ENCODE results near the gene ZNF526.
A peak's percentile ranks its signal among the peaks of the same experiment; 100 is the strongest.

Gene ZNF526

GRCh38 chr19:42191855-42192254 lies 28.3 kb upstream of the ZNF526 start (continued):
- TF ChIP-seq PRDM10 (tag by site-specific recombination; IDR thresholded peaks at IDR 0.05): peak; percentile 43; the same call in 1 of the 2 replicates
- TF ChIP-seq ZNF366 (tag by site-specific recombination; conservative IDR thresholded peaks at IDR 0.05): peak; percentile 93
- peak; percentile 70; the same call in 1 of the 2 replicates for TF ChIP-seq INSM2 (tag by site-specific recombination; IDR thresholded peaks at IDR 0.05)
- peak; percentile 33; the same call in 1 of the 2 replicates for TF ChIP-seq KLF8 (tag by site-specific recombination; IDR thresholded peaks at IDR 0.05)
- no peak for TF ChIP-seq AEBP2 (tag by site-specific recombination; IDR thresholded peaks at IDR 0.05; ENCODE audit: borderline replicate concordance)
- no peak for TF ChIP-seq ZNF404 (tag by site-specific recombination; IDR thresholded peaks at IDR 0.05)
- no peak for TF ChIP-seq PRDM6 (tag by site-specific recombination; IDR thresholded peaks at IDR 0.05)
- TF ChIP-seq SP7 (tag by site-specific recombination; IDR thresholded peaks at IDR 0.05): peak; percentile 63
- peak; percentile 74; the same call in 1 of the 2 replicates for TF ChIP-seq ZNF24 (tag by site-specific recombination; IDR thresholded peaks at IDR 0.05)
- peak; percentile 54; the same call in 1 of the 2 replicates for TF ChIP-seq ZNF660 (tag by site-specific recombination; IDR thresholded peaks at IDR 0.05)
- peak; percentile 68; the same call in 1 of the 2 replicates for TF ChIP-seq ZNF600 (tag by site-specific recombination; IDR thresholded peaks at IDR 0.05)
- peak; percentile 57 for TF ChIP-seq GLIS1 (tag by site-specific recombination; IDR thresholded peaks at IDR 0.05)
- TF ChIP-seq GLIS2 (tag by site-specific recombination; IDR thresholded peaks at IDR 0.05): peak; percentile 45; the same call in 1 of the 2 replicates
- TF ChIP-seq ZNF623 (tag by site-specific recombination; IDR thresholded peaks at IDR 0.05): no peak
- peak; percentile 47; the same call in 1 of the 2 replicates for TF ChIP-seq ZBTB21 (tag by site-specific recombination; IDR thresholded peaks at IDR 0.05)
- TF ChIP-seq ZFP37 (tag by site-specific recombination; IDR thresholded peaks at IDR 0.05): peak; percentile 91
- peak; percentile 53; the same call in 1 of the 2 replicates for TF ChIP-seq SP3 (tag by site-specific recombination; IDR thresholded peaks at IDR 0.05)
- TF ChIP-seq PATZ1 (tag by site-specific recombination; IDR thresholded peaks at IDR 0.05): 0 out of 2 replicates have a peak, but pooled peaks have one; percentile 38
- TF ChIP-seq ZNF629 (tag by site-specific recombination; IDR thresholded peaks at IDR 0.05): peak; percentile 81
- 0 out of 2 replicates have a peak, but pooled peaks have one; percentile 54 for TF ChIP-seq ZNF692 (tag by site-specific recombination; IDR thresholded peaks at IDR 0.05)
- TF ChIP-seq ZNF2 (tag by site-specific recombination; IDR thresholded peaks at IDR 0.05): 0 out of 2 replicates have a peak, but pooled peaks have one; percentile 25
- TF ChIP-seq KLF1 (tag by site-specific recombination; IDR thresholded peaks at IDR 0.05): peak; percentile 89
- peak; percentile 71 for TF ChIP-seq ZNF398 (tag by site-specific recombination; IDR thresholded peaks at IDR 0.05)
- TF ChIP-seq ZNF529 (tag by site-specific recombination; IDR thresholded peaks at IDR 0.05; ENCODE audit: insufficient replicate concordance): no peak
- no peak for TF ChIP-seq EGR2 (tag by site-specific recombination; IDR thresholded peaks at IDR 0.05; ENCODE audit: low read depth)

Measured in HEK293 (cell line).